Liver (tissue), 9 donors: ENCODE results near the gene MEIS2. TPM values are rescaled to one million over a fixed set of nuclear protein-coding genes. Genes with fewer than 3 reads are reported as not detected.

Experiments used
- DNase-seq: peaks from one replicate; pipeline ENCODE4 v3.0.0-alpha.2; 2017; ENCODE audit warnings: low spot score
- H3K27ac ChIP-seq, 2 donors: one replicate each; pipeline ENCODE4 v1.7.0; 2013; ENCODE audit warnings: inconsistent platforms in 2 of 2, low read length in 2 of 2, control low read depth in 1 of 2, low read depth in 1 of 2, mild to moderate bottlenecking in 1 of 2
- H3K27me3 ChIP-seq, 4 donors: one replicate each; pipeline versions ENCODE4 v1.6.1 to v1.7.0; 2013; ENCODE audit warnings: low read length in 3 of 4, inconsistent platforms in 1 of 4, mild to moderate bottlenecking in 1 of 4, moderate library complexity in 1 of 4; ENCODE audit not compliant: control insufficient read depth in 4 of 4, insufficient read depth in 4 of 4
- H3K36me3 ChIP-seq, 4 donors: one replicate each; pipeline versions ENCODE4 v1.6.1 to v1.7.0; 2013; ENCODE audit warnings: low read length in 3 of 4, mild to moderate bottlenecking in 3 of 4, low read depth in 1 of 4, moderate library complexity in 1 of 4; ENCODE audit not compliant: control insufficient read depth in 4 of 4, insufficient read depth in 3 of 4
- H3K4me1 ChIP-seq, 4 donors: one replicate each; pipeline versions ENCODE4 v1.6.1 to v1.7.0; 2013; ENCODE audit warnings: low read length in 3 of 4, mild to moderate bottlenecking in 3 of 4, moderate library complexity in 1 of 4; ENCODE audit not compliant: control insufficient read depth in 4 of 4, insufficient read depth in 4 of 4
- H3K4me3 ChIP-seq, 3 donors: one replicate each; pipeline versions ENCODE4 v1.6.1 to v1.7.0; 2013; ENCODE audit warnings: low read length in 3 of 3, control low read depth in 1 of 3, low read depth in 1 of 3, mild to moderate bottlenecking in 1 of 3
- H3K9ac ChIP-seq, 2 donors: one replicate each; pipeline ENCODE4 v1.7.0; 2013; ENCODE audit warnings: low read length in 2 of 2, mild to moderate bottlenecking in 2 of 2, moderate library complexity in 2 of 2, control low read depth in 1 of 2, low read depth in 1 of 2
- H3K9me3 ChIP-seq, 4 donors: one replicate each; pipeline versions ENCODE4 v1.6.1 to v1.7.0; 2013; ENCODE audit warnings: low read length in 3 of 4; ENCODE audit not compliant: control insufficient read depth in 4 of 4
- ATF3 ChIP-seq: IDR thresholded peaks from 2 replicates; pipeline ENCODE4 v1.6.1; 2016; ENCODE audit warnings: antibody characterized with exemption
- CTCF ChIP-seq: fragments of 150-350 bp; IDR thresholded peaks from 2 replicates; pipeline ENCODE4 v1.5.1; 2017; ENCODE audit warnings: improper control_type of control experiment, low read depth, low read length; ENCODE audit not compliant: missing input control
- EGR1 ChIP-seq, 2 donors: IDR thresholded peaks; 2 replicates each; pipeline ENCODE4 v1.6.1; 2016 to 2018; ENCODE audit warnings: antibody characterized with exemption in 2 of 2, low read depth in 2 of 2
- FOXA1 ChIP-seq: IDR thresholded peaks from 2 replicates; pipeline ENCODE4 v1.6.1; 2016; ENCODE audit warnings: antibody characterized with exemption
- FOXA2 ChIP-seq: IDR thresholded peaks from 2 replicates; pipeline ENCODE4 v1.6.1; 2016; ENCODE audit warnings: antibody characterized with exemption
- GABPA ChIP-seq, 2 donors: IDR thresholded peaks in 1 of 2; conservative IDR thresholded peaks in 1 of 2; 2 replicates each; pipeline ENCODE4 v1.6.1; 2016; ENCODE audit warnings: antibody characterized with exemption in 2 of 2, mild to moderate bottlenecking in 1 of 2, moderate library complexity in 1 of 2
- HNF4A ChIP-seq, 2 donors: conservative IDR thresholded peaks; 2 replicates each; pipeline ENCODE4 v1.6.1; 2016; ENCODE audit warnings: antibody characterized with exemption in 2 of 2, mild to moderate bottlenecking in 2 of 2
- HNF4G ChIP-seq: IDR thresholded peaks from 2 replicates; pipeline ENCODE4 v1.6.1; 2016; ENCODE audit warnings: antibody characterized with exemption
- MAX ChIP-seq: IDR thresholded peaks from 2 replicates; pipeline ENCODE4 v1.6.1; 2016; ENCODE audit warnings: antibody characterized with exemption
- NR2F2 ChIP-seq: IDR thresholded peaks from 2 replicates; pipeline ENCODE4 v1.6.1; 2016; ENCODE audit warnings: antibody characterized with exemption
- RAD21 ChIP-seq, 2 donors: IDR thresholded peaks; 2 replicates each; pipeline ENCODE4 v1.6.1; 2016; ENCODE audit warnings: antibody characterized with exemption in 2 of 2, mild to moderate bottlenecking in 2 of 2
- REST ChIP-seq: IDR thresholded peaks from 2 replicates; pipeline ENCODE4 v1.6.1; 2016; ENCODE audit warnings: antibody characterized with exemption, mild to moderate bottlenecking
- RXRA ChIP-seq, 2 donors: IDR thresholded peaks; 2 replicates each; pipeline ENCODE4 v1.6.1; 2017 to 2018; ENCODE audit warnings: antibody characterized with exemption in 2 of 2, mild to moderate bottlenecking in 1 of 2
- SP1 ChIP-seq: IDR thresholded peaks from 2 replicates; pipeline ENCODE4 v1.6.1; 2018; ENCODE audit warnings: antibody characterized with exemption, mild to moderate bottlenecking
- TAF1 ChIP-seq: conservative IDR thresholded peaks from 2 replicates; pipeline ENCODE4 v1.6.1; 2016; ENCODE audit warnings: antibody characterized with exemption, mild to moderate bottlenecking
- YY1 ChIP-seq: IDR thresholded peaks from 2 replicates; pipeline ENCODE4 v1.6.1; 2016; ENCODE audit warnings: antibody characterized with exemption, mild to moderate bottlenecking
- ZBTB33 ChIP-seq: IDR thresholded peaks from 2 replicates; pipeline ENCODE4 v1.6.1; 2016; ENCODE audit warnings: antibody characterized with exemption
- WGBS: extraction: QIAGEN DNeasy Blood & Tissue Kit; methylation state at CpG from one replicate; pipeline ENCODE4 v1.1.7; 2013; 5-methylcytosine and 5-hydroxymethylcytosine counted together
- polyA plus RNA-seq, 2 donors: library from polyadenylated mRNA; stranded (reverse) in 1 of 2; unstranded in 1 of 2; fragments of 200-250 nt in 1 of 2; fragments of >200 nt in 1 of 2; fragmentation: Nextera tagmentation in 1 of 2; extraction: Ambion mirVana in 1 of 2; gene quantifications; one replicate each; pipeline versions ENCODE4 v1.2.1 to v1.2.3, GENCODE V29; 2013 to 2015
- total RNA-seq, 2 donors: library from RNA; depleted of rRNA; stranded (reverse); fragments of >200 nt; gene quantifications; one replicate each; pipeline ENCODE4 v1.2.3, GENCODE V29; 2014
- donor health status: healthy.
- donor health status: healthy.
- donor health status: healthy.
- donor health status: healthy.
- donor health status: healthy.

The MEIS2 gene
- total and polyA plus RNA-seq, 4 donors = 3.9 to 12.6 (median 7.6) TPM

GRCh38 chr15:36978126-36978525 lies 122.2 kb downstream of the MEIS2 start:
- TF ChIP-seq FOXA2 = no peak
- no peak for TF ChIP-seq GABPA (IDR thresholded peaks at IDR 0.05 in 1 of 2, conservative IDR thresholded peaks at IDR 0.05 in 1 of 2)
- TF ChIP-seq FOXA1 = no peak
- no peak for TF ChIP-seq REST
- TF ChIP-seq NR2F2 = no peak
- TF ChIP-seq EGR1 (IDR thresholded peaks at IDR 0.05; ENCODE audit: low read depth in 2 of 2) = no peak
- TF ChIP-seq TAF1 = no peak
- TF ChIP-seq YY1 = no peak
- no peak for TF ChIP-seq SP1
- TF ChIP-seq HNF4G = no peak
- no peak for TF ChIP-seq HNF4A (conservative IDR thresholded peaks at IDR 0.05)
- no peak for TF ChIP-seq ATF3
- no peak for TF ChIP-seq RXRA (IDR thresholded peaks at IDR 0.05)
- no peak for TF ChIP-seq MAX
- TF ChIP-seq RAD21 (IDR thresholded peaks at IDR 0.05) = no peak
- TF ChIP-seq ZBTB33 = no peak
- no peaks in the 10 kb centered on the region for H3K27me3 ChIP-seq
- no peak overlapping the region for H3K27ac ChIP-seq
- H3K36me3 ChIP-seq = no peaks in the 10 kb centered on the region
- WGBS = 93% methylated on average over 1 of the region's 1 CpG
- no peak overlapping the region for H3K4me3 ChIP-seq
- no peak overlapping the region for H3K9ac ChIP-seq
- no peaks in the 10 kb centered on the region for H3K9me3 ChIP-seq
- no peak for DNase-seq
- H3K4me1 ChIP-seq = no peaks in the 10 kb centered on the region

GRCh38 chr15:36977659-36978058 lies 122.7 kb downstream of the MEIS2 start:
- no peak overlapping the region for H3K27ac ChIP-seq
- no peak overlapping the region for H3K9ac ChIP-seq
- H3K9me3 ChIP-seq = no peaks in the 10 kb centered on the region
- no peaks in the 10 kb centered on the region for H3K27me3 ChIP-seq
- H3K4me3 ChIP-seq = no peak overlapping the region
- H3K36me3 ChIP-seq = no peaks in the 10 kb centered on the region
- H3K4me1 ChIP-seq = no peaks in the 10 kb centered on the region
- no peak for DNase-seq
- TF ChIP-seq ZBTB33 (no peak), MAX (no peak), RAD21 (IDR thresholded peaks at IDR 0.05) (no peak), EGR1 (IDR thresholded peaks at IDR 0.05; ENCODE audit: low read depth in 2 of 2) (no peak), HNF4A (conservative IDR thresholded peaks at IDR 0.05) (no peak), RXRA (IDR thresholded peaks at IDR 0.05) (no peak), ATF3 (no peak), TAF1 (no peak), FOXA1 (no peak), GABPA (IDR thresholded peaks at IDR 0.05 in 1 of 2, conservative IDR thresholded peaks at IDR 0.05 in 1 of 2) (no peak), SP1 (no peak), CTCF (no peak), HNF4G (no peak), REST (no peak)
